Astrocyte (in vitro differentiated cells and primary cell): Measurements from ENCODE around the gene SLC37A1. TPM values are rescaled to one million over a fixed set of nuclear protein-coding genes. Genes with fewer than 3 reads are reported as not detected.

Experiments
- DNase-seq: peaks from one replicate; pipeline ENCODE4 v3.0.0-alpha.2; 2010; ENCODE audit warnings: low read depth
- FAIRE-seq: peaks from 2 replicates; lab custom pipeline; 2011; peaks lifted over from hg19 to GRCh38; lab: Jason Lieb, UNC
- H2AFZ ChIP-seq: 2 replicates; pipeline ENCODE4 v1.6.0; 2012; ENCODE audit warnings: low read depth, low read length, inconsistent platforms
- H3K27ac ChIP-seq: 2 replicates; pipeline ENCODE4 v1.5.1; 2011; ENCODE audit warnings: low read depth, low read length, inconsistent platforms
- H3K27me3 ChIP-seq: 2 replicates; pipeline ENCODE4 v1.6.0; 2011; ENCODE audit warnings: low read length, inconsistent platforms; ENCODE audit not compliant: insufficient read depth
- H3K36me3 ChIP-seq: 2 replicates; pipeline ENCODE4 v1.5.1; 2011; ENCODE audit warnings: low read length, inconsistent platforms; ENCODE audit not compliant: insufficient read depth
- H3K4me1 ChIP-seq: 2 replicates; pipeline ENCODE4 v1.5.1; 2011; ENCODE audit warnings: low read length, inconsistent platforms; ENCODE audit not compliant: insufficient read depth
- H3K4me2 ChIP-seq: 2 replicates; pipeline ENCODE4 v1.6.0; 2012; ENCODE audit warnings: low read length, inconsistent platforms
- H3K4me3 ChIP-seq: 2 replicates; pipeline ENCODE4 v1.5.1; 2011; ENCODE audit warnings: low read depth, mild to moderate bottlenecking, low read length, inconsistent platforms; ENCODE audit not compliant: insufficient read depth
- H3K79me2 ChIP-seq: 2 replicates; pipeline ENCODE4 v1.6.0; 2012; ENCODE audit warnings: mild to moderate bottlenecking, low read length, inconsistent platforms; ENCODE audit not compliant: insufficient read depth
- H3K9ac ChIP-seq: 2 replicates; pipeline ENCODE4 v1.6.0; 2012; ENCODE audit warnings: mild to moderate bottlenecking, low read length, inconsistent platforms
- H3K9me3 ChIP-seq: 2 replicates; pipeline ENCODE4 v1.5.1; 2012; ENCODE audit warnings: low read depth, mild to moderate bottlenecking, low read length, inconsistent platforms; ENCODE audit not compliant: insufficient read depth
- H4K20me1 ChIP-seq: 2 replicates; pipeline ENCODE4 v1.6.0; 2012; ENCODE audit warnings: low read length, inconsistent platforms; ENCODE audit not compliant: insufficient read depth
- H3K27ac Mint-ChIP-seq: one replicate; pipeline ENCODE4 v1.8.0; 2021; ENCODE audit warnings: mild to moderate bottlenecking, mixed read lengths; ENCODE audit not compliant: unreplicated experiment
- H3K27me3 Mint-ChIP-seq: one replicate; pipeline ENCODE4 v1.8.0; 2021; ENCODE audit warnings: low read depth, mixed read lengths; ENCODE audit not compliant: unreplicated experiment
- H3K36me3 Mint-ChIP-seq: one replicate; pipeline ENCODE4 v1.8.0; 2021; ENCODE audit warnings: low read depth, mixed read lengths; ENCODE audit not compliant: unreplicated experiment
- H3K4me1 Mint-ChIP-seq: one replicate; pipeline ENCODE4 v1.8.0; 2021; ENCODE audit warnings: low read depth, mixed read lengths; ENCODE audit not compliant: unreplicated experiment
- H3K4me3 Mint-ChIP-seq: one replicate; pipeline ENCODE4 v1.8.0; 2021; ENCODE audit warnings: mild to moderate bottlenecking, moderate library complexity, mixed read lengths; ENCODE audit not compliant: unreplicated experiment
- H3K9me3 Mint-ChIP-seq: one replicate; pipeline ENCODE4 v1.8.0; 2021; ENCODE audit warnings: mild to moderate bottlenecking, mixed read lengths; ENCODE audit not compliant: unreplicated experiment
- CTCF ChIP-seq: IDR thresholded peaks from 2 replicates; pipeline ENCODE4 v1.5.1; 2011; ENCODE audit warnings: low read depth, mild to moderate bottlenecking, inconsistent platforms, low read length, moderate library complexity; ENCODE audit not compliant: insufficient read depth
- EZH2 ChIP-seq: IDR thresholded peaks from 2 replicates; pipeline ENCODE4 v1.6.1; 2012; ENCODE audit warnings: mild to moderate bottlenecking, low read length, inconsistent platforms; ENCODE audit not compliant: insufficient read depth
- total RNA-seq: library from RNA; stranded (reverse); gene quantifications from 2 replicates; pipeline ENCODE4 v1.2.1, GENCODE V29; 2021

Gene SLC37A1
- total RNA-seq, 1 donor from 2014 or later, result 6.9 TPM

GRCh38 chr21:42508371-42508770 lies 5.3 kb upstream of the SLC37A1 start:
- Mint-ChIP-seq H3K9me3 (no peaks in the 10 kb centered on the region), H3K4me1 (no peaks in the 10 kb centered on the region), H3K4me3 (no peak overlapping the region), H3K27ac (no peak overlapping the region), H3K27me3 (peaks cover 24% of the 10 kb centered on the region), H3K36me3 (no peaks in the 10 kb centered on the region)
- Histone ChIP-seq H3K9me3 (no peaks in the 10 kb centered on the region), H4K20me1 (no peaks in the 10 kb centered on the region), H3K27me3 (peaks cover 4% of the 10 kb centered on the region), H3K4me1 (no peaks in the 10 kb centered on the region), H2AFZ (no peak overlapping the region), H3K36me3 (no peaks in the 10 kb centered on the region), H3K79me2 (no peaks in the 10 kb centered on the region), H3K4me2 (no peak overlapping the region), H3K4me3 (no peak overlapping the region), H3K9ac (no peak overlapping the region), H3K27ac (no peak overlapping the region)
- DNase-seq (no peak), FAIRE-seq (no peak)
- no peak for TF ChIP-seq CTCF

GRCh38 chr21:42509244-42509643 lies 4.4 kb upstream of the SLC37A1 start:
- no peak overlapping the region for H3K4me3 Mint-ChIP-seq
- Histone ChIP-seq H3K79me2 (no peaks in the 10 kb centered on the region), H4K20me1 (no peaks in the 10 kb centered on the region), H3K4me3 (no peak overlapping the region), H3K4me1 (no peaks in the 10 kb centered on the region), H3K4me2 (peak overlapping the region; percentile 64), H3K27me3 (peaks cover 4% of the 10 kb centered on the region), H3K9ac (no peak overlapping the region), H3K9me3 (no peaks in the 10 kb centered on the region), H2AFZ (peak overlapping the region; percentile 73), H3K27ac (no peak overlapping the region), H3K36me3 (no peaks in the 10 kb centered on the region)
- H3K4me1 Mint-ChIP-seq, result no peaks in the 10 kb centered on the region
- H3K36me3 Mint-ChIP-seq, result no peaks in the 10 kb centered on the region
- H3K27ac Mint-ChIP-seq, result no peak overlapping the region
- TF ChIP-seq EZH2, result no peak
- TF ChIP-seq CTCF, result no peak
- H3K27me3 Mint-ChIP-seq, result peaks cover 21% of the 10 kb centered on the region
- H3K9me3 Mint-ChIP-seq, result no peaks in the 10 kb centered on the region
- FAIRE-seq (no peak), DNase-seq (no peak)

DNA sequence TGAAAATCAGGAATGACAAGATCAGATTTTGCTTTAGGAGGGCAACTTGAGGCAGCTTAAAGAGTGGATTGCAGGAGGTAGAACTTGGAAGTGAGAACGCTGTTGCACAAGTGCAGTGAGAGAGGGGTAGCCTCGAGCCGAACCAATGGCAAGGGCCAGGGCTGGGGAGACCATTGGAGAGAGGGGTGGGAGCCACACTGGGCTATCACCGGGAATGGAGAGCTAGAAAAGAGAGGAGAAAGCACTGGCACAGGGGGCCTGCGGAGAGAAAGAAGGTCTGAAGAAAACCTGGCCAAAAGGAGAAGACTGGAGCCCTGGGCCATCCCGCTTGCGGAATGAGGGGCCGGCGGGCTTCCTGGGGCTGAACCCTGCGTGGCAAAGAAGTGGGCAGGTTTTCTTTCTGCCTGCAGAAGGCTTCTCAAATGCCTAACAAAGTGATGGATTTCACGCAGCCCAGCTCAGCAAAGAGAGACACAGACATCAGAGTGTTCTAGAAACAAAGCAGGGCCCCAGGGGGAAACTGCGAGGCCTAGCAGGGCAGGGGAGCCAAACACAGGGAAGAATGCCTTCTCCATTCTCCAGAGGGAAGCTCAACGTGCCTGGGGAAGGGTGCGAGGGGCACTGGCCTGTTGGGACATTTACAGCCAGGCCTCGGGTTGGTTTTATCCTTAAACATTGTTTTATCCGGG lies 1.2 kb upstream of the SLC37A1 start:
- DNase-seq (no peak), FAIRE-seq (no peak)
- no peak overlapping the region for H3K4me2 ChIP-seq
- no peaks in the 10 kb centered on the region for H3K36me3 ChIP-seq
- H3K9me3 ChIP-seq, result no peaks in the 10 kb centered on the region
- Mint-ChIP-seq H3K9me3 (no peaks in the 10 kb centered on the region), H3K27ac (no peak overlapping the region), H3K4me1 (peaks cover 18% of the 10 kb centered on the region), H3K27me3 (peaks cover 10% of the 10 kb centered on the region), H3K4me3 (peak overlapping the region; percentile 74), H3K36me3 (no peaks in the 10 kb centered on the region)
- H3K27me3 ChIP-seq, result no peaks in the 10 kb centered on the region
- TF ChIP-seq EZH2 (no peak), CTCF (no peak)
- no peak overlapping the region for H3K27ac ChIP-seq
- no peaks in the 10 kb centered on the region for H4K20me1 ChIP-seq
- no peak overlapping the region for H3K4me3 ChIP-seq
- peaks cover 16% of the 10 kb centered on the region for H3K4me1 ChIP-seq
- H2AFZ ChIP-seq, result no peak overlapping the region
- H3K79me2 ChIP-seq, result no peaks in the 10 kb centered on the region
- no peak overlapping the region for H3K9ac ChIP-seq
